ENCODE results near the gene MOV10L1. TPM values are rescaled to one million over a fixed set of nuclear protein-coding genes. Genes with fewer than 3 reads are reported as not detected.
"Not testable (repeated sequence)": the region's sequence is repeated elsewhere in the genome, so short reads cannot be mapped to it uniquely, and the experiment has no call there.

The MOV10L1 gene
- total RNA-seq, 1 donor from 2014 or later: 0.78 TPM

- DNase-seq: no peak
Measured at GRCh38 chr22:50190182-50190940, 100.6 kb downstream of the MOV10L1 start.

- no peak for DNase-seq
Measured at GRCh38 chr22:50190941-50191741, 101.3 kb downstream of the MOV10L1 start.

GRCh38 chr22:50192436-50193204 lies 102.8 kb downstream of the MOV10L1 start:
- no peak for DNase-seq

GRCh38 chr22:50193621-50194020 lies 103.8 kb downstream of the MOV10L1 start:
- no peak for DNase-seq

GRCh38 chr22:50194037-50194805 lies 104.4 kb downstream of the MOV10L1 start:
- no peak for DNase-seq

- no peak for DNase-seq
Measured at GRCh38 chr22:50196256-50196655, 106.5 kb downstream of the MOV10L1 start.

- no peak for DNase-seq
Measured at GRCh38 chr22:50197000-50197800, 107.4 kb downstream of the MOV10L1 start.

- no peak for DNase-seq
Measured at GRCh38 chr22:50197856-50198623, 108.2 kb downstream of the MOV10L1 start.

DNA sequence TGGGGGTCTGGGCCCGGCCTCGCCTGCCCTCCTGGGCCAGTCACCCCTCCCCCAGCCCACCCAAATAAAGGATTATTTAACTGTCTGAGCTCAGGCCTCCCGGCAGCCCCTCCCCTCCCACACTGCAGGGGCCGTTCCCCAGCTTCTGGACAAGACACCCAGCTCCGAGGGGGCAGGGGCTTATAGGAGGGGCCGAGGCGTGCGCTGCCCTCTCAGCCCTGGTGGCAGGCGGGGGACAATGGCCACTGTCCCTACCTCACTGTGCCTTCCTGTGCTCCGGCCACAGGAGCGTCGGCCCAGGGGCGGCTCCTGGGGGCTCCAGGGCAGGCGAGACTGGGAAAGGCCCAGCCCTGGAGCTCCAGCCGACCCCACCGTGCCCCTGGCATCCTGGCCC lies 108.8 kb downstream of the MOV10L1 start:
- no peak for DNase-seq

GRCh38 chr22:50199251-50199721 lies 109.5 kb downstream of the MOV10L1 start:
- DNase-seq: no peak

DNA sequence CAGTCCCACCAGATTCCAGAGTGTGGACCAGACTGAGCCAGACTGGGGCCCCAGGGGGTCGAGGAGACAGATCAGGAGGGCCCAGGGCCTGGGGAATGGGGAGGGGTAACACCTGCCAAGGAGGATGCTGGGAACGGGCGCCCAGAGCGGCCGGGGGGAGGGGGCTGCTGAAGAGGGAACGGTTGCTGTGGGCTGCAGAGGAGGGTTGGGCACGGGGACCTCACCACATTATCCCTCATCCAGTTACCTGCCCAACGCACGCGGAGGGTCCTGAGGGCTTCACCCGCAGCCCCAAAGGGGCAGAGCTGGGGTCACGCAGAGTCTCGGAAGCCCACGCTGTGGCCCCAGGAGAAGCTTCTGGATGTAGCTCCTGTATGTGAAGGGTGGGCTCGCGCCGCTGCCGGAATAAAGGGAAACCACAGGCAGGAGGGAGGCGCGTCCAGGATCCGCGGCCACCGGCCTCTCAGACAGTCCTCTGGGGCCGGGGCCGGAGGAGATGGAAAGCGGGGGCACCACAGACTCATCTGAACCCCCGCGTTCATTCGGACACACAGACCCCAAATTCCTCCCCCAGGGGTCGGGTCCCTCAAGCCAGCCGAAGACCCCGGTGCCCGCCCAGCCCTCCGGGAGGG lies 110.1 kb downstream of the MOV10L1 start:
- no peak for DNase-seq

DNA sequence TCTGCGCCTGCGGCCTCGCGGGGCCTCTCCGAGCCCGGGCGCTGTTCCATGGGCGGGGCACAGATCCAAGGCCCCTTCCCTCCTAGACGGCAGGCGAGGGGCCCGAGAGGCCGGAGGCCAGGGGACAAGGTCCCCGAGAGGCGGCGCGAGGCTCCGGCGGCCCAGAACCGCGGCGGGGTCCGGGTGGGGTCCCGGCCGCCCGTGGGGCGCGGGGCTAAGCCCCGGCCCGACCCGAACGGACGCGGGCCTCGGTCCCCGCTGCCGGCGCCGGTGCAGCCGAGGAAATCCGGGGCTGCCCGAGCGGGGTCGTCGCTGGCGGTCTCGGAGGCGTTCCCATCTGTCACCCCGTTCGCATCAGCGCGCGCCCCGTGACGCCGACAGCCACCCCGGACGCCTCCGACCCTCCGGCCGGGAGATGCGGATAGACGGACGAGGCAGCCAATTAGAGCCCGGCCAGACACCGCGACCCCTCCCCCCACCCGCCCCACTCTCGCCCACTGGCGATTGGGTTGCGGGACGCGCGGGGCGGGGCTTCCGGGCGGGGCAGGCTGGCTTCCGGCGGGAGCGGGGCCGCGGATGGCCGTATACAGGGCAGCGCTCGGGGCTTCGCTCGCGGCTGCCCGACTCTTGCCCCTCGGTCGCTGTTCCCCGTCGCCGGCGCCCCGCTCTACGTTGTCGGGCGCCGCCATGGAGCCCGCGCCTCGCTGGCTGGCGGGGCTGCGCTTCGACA lies 110.8 kb downstream of the MOV10L1 start, which contains the start of gene SELENOO:
TSS of gene SELENOO (plus strand) at position 551 of the 730 bp plus-strand sequence. CDS start at position 577, 26 bp downstream.
- peak; percentile 94 for DNase-seq

GRCh38 chr22:50201191-50202129 lies 111.7 kb downstream of the MOV10L1 start:
- DNase-seq: no peak

DNA sequence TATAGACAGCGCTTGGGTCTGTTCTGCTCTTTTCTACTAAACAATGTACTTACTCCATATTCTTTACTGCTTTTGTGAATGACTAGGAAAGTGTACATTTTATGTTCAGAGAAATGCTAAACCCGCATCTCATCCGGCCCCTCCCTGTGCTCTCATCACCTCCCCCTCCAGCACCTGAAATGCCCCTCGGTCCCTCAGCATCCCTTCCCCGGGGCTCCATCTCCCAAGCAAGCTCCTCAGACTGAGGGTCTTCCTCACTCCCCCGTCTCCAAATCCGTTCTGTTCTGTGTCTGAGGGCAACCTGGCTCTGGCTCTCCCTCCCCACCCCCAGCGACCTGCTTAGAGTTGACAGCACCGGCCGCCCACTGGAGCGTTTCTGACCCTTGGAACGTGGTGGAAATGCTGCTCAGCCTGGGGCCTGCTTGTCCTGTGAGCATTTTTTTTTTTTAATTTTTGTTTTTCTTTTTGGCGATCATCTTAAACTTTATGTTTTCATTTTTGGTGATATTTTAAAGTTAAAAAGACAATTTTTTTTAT lies 112.4 kb downstream of the MOV10L1 start:
- no peak for DNase-seq

DNA sequence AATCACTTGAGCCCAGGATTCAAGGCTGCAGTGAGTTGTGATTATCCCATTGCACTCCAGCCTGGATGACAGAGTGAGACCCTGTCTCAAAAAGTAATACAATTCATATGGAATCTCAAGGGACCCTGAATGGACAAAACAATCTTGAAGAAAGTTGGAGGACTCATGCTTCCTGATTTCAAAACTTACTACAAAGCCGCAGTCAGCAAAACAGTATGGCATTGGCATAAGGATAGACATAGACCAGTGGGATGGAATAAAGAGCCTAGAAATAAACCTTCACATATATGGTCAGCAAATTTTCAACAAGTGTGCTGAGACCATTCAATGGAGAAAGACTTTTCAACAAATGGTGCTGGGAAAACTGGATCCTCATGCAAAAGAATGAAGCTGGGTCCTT lies 113.5 kb downstream of the MOV10L1 start:
- no peak for DNase-seq

- no peak for DNase-seq
Measured at GRCh38 chr22:50204571-50204970, 114.8 kb downstream of the MOV10L1 start.

DNA sequence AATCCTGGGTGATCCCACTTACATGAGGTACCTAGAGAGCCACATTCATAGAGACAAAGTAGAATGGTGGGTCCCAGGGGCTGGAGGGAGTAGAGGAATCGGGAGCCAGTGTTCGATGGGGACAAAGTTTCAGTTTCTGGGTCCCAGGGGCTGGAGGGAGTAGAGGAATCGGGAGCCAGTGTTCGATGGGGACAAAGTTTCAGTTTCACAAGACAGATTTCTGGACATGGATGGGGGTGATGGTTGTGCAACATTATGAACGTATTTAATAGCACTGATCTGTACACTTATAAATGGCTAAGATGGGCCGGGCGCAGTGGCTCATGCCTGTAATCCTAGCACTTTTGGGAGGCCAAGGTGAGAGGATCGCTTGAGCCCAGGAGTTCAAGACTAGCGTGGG lies 115.2 kb downstream of the MOV10L1 start:
- not testable (repeated sequence) for DNase-seq
